HTR-8/SVneo (cell line): ENCODE results near the gene TMEM30B.
"Not testable (repeated sequence)": the region's sequence is repeated elsewhere in the genome, so short reads cannot be mapped to it uniquely, and the experiment has no call there.

Experiments
- DNase-seq: peaks from one replicate; pipeline ENCODE4 v3.0.0; 2011; ENCODE audit warnings: low spot score, mixed read lengths; ENCODE audit not compliant: insufficient read length
- FAIRE-seq: peaks from 2 replicates; lab custom pipeline; 2011; peaks lifted over from hg19 to GRCh38; lab: Jason Lieb, UNC

TMEM30B gene

GRCh38 chr14:61281186-61281947 lies at the start of gene TMEM30B:
Gene TMEM30B, minus strand, starts transcription at chr14:61281338. Its CDS starts 191 bp downstream, at chr14:61281147.
- FAIRE-seq = peak; percentile 90
- no peak for DNase-seq

GRCh38 chr14:61330511-61330910 lies 49.4 kb upstream of the TMEM30B start:
- FAIRE-seq (no peak), DNase-seq (no peak)

GRCh38 chr14:61329478-61330051 lies 48.4 kb upstream of the TMEM30B start:
- DNase-seq = no peak
- FAIRE-seq = peak; percentile 99

GRCh38 chr14:61328626-61329262 lies 47.6 kb upstream of the TMEM30B start:
- peak; percentile 52 for FAIRE-seq
- no peak for DNase-seq

- FAIRE-seq = peak; percentile 96
Observed at GRCh38 chr14:61326847-61327246, 45.7 kb upstream of the TMEM30B start.

GRCh38 chr14:61326146-61326545 lies 45.0 kb upstream of the TMEM30B start:
- FAIRE-seq (peak; percentile 91), DNase-seq (no peak)

More at GRCh38 chr14:61326847-61327246, 45.7 kb upstream of the TMEM30B start:
- peak; percentile 58 for DNase-seq

- FAIRE-seq (peak; percentile 74), DNase-seq (no peak)
Observed at GRCh38 chr14:61325166-61325565, 44.0 kb upstream of the TMEM30B start.

GRCh38 chr14:61323970-61324369 lies 42.8 kb upstream of the TMEM30B start:
- FAIRE-seq = no peak
- no peak for DNase-seq

GRCh38 chr14:61322799-61323290 lies 41.7 kb upstream of the TMEM30B start:
- DNase-seq (no peak), FAIRE-seq (peak; percentile 98)

- FAIRE-seq (no peak), DNase-seq (no peak)
Observed at GRCh38 chr14:61322011-61322798, 41.1 kb upstream of the TMEM30B start.

- peak; percentile 96 for DNase-seq
- no peak for FAIRE-seq
Observed at GRCh38 chr14:61321385-61322010, 40.4 kb upstream of the TMEM30B start, which contains the start of gene PRKCH. Gene PRKCH, plus strand, starts transcription at chr14:61321579. Its CDS starts 523 bp downstream, at chr14:61322102.

GRCh38 chr14:61320806-61321384 lies 39.8 kb upstream of the TMEM30B start:
- DNase-seq (no peak), FAIRE-seq (peak; percentile 99)

- DNase-seq, FAIRE-seq: not testable (repeated sequence)
Observed at GRCh38 chr14:61320170-61320569, 39.0 kb upstream of the TMEM30B start.

GRCh38 chr14:61319706-61320105 lies 38.6 kb upstream of the TMEM30B start:
- DNase-seq (no peak), FAIRE-seq (no peak)

GRCh38 chr14:61319086-61319485 lies 37.9 kb upstream of the TMEM30B start:
- DNase-seq = no peak
- no peak for FAIRE-seq

- FAIRE-seq (no peak), DNase-seq (no peak)
Observed at GRCh38 chr14:61315313-61315712, 34.2 kb upstream of the TMEM30B start.

- not testable (repeated sequence) for DNase-seq, FAIRE-seq
Observed at GRCh38 chr14:61308701-61309100, 27.6 kb upstream of the TMEM30B start.

- peak; percentile 36 for FAIRE-seq
Observed at GRCh38 chr14:61308198-61308597, 27.1 kb upstream of the TMEM30B start.

GRCh38 chr14:61304688-61305087 lies 23.6 kb upstream of the TMEM30B start:
- FAIRE-seq = peak; percentile 36

More at GRCh38 chr14:61308198-61308597, 27.1 kb upstream of the TMEM30B start:
- no peak for DNase-seq

More at GRCh38 chr14:61304688-61305087, 23.6 kb upstream of the TMEM30B start:
- no peak for DNase-seq
